Stimulated activated naive CD4-positive, alpha-beta T cell treated with Interleukin-2 at 50 U/mL for 16 hours (primary cell): Measurements from ENCODE around the gene STOML3.

ENCODE experiments used
- DNase-seq: peaks from one replicate; lab custom pipeline; 2025; lab: John Stamatoyannopoulos, UW

STOML3 gene

DNA sequence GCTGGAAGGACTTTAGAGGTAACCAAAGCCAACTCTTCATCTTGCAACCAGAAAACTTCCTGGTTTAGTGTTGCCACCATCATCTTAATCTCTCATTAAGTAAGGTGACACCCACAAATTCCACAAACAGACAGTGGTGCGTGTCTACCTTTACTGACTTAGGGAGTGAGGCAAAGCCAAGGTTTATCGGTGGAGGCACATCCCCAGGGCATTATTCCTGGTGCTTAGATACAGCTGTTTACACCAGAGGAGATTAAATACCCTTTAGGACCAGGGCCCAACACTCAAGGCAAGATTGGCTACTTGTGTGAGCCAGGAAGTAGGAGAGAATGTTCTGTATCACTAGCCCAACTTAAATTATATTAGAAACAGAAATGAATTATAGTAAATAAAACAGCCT is 9.5 kb downstream of the STOML3 start:
- DNase-seq = no peak

DNA sequence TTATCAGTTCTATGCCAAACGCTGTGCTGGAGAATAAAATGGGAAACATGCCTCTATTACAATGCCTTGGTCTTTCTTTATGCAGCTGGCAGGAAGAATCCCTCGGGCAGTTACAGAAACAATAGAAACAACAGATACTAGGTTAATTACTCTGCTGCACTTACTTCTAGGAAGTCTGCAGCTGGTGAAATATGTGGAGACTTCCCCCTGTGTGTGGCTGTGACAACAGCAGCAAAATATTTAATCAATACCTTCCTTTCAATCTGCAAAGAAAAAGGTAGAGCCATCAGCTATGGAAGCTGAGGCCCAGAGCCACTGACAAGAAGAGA is 9.9 kb downstream of the STOML3 start:
- DNase-seq = no peak

DNA sequence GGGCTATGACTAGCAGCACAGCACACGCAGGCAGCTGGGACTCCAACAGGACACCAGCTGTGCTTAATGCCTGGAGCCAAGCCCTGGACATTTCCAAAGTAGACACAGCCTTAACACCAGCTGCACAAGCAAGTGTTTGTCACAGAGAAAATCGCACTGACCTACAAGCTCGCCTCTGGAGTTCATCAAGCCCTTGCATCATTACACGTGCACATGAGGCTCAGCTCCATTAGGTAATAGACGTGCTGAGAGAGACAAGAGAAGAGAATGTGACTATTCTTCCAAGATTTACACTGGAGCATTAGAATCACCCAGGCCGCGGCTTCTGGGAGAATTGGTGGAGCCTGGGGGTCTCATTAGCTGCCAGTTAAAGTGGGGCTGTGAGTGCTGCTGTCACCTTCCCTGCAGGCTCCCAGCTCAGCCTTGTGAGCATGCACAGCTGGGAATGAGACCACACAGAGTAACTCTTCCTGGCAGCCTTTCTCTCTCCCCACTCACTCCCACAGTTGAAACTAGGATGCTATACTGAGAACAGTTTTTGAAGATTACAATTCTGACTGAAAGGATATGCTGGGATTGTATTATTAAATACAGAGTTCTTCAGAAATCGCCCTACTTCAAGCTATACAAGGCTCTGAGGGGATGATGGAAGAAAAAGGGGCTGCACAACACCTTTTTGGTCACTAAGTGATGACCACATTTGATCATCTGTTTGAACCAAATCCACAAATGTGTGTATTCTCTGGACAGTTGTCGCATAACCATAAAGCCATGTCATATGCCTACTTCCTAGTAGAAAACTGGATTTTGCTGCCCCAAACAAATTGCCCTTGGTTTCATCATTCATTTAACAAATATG is 10.5 kb downstream of the STOML3 start:
- DNase-seq = no peak

DNA sequence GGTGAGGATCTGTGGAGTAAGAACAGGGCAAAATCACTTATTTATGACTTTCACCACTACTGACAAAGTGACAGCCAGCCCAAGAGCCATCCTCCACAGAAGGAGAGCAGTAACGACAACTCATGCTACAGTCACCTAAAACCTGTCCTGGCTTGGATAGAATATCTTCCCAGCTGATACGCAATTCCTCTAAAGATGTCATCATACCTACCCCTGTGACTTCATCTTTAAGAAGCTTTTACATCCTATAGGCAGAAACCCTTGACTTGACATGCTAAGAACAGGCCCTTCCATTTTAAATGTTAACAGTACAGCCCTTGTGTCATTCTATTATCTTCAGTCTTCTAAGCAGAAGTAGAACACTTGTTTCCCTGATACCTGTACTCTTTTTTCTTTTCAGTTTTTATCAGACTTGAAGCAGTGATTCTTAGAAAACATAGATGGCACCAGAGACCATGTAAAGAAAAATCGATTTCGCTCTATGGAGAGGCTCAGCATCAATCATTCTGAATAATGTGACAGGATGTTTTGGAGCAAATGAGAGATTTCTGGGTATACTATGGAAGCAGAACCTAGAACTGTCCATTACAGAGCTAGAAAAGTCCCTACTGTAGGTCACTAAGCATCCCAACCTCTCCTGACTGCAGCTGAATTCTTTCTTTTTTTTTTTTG is 20.1 kb downstream of the STOML3 start:
- no peak for DNase-seq

DNA sequence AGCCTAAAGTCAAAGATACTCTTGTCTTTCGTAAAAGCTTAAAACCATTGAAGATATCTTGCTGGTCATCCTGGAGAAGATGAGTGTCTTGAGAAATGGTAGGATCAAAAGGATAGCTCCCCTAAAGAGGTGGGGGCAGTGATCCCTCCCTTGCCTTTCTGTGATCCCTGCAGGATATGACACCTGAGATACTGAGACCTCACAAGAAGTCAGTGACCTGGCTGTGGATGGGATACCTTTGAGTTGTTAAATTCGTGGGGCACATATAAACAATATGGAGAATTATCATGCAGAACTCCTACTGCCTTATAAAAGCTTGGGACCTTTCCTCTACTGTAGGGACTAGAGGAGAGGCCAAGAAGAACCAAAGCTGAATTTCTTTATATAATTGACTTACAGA is 21.4 kb downstream of the STOML3 start:
- no peak for DNase-seq

DNA sequence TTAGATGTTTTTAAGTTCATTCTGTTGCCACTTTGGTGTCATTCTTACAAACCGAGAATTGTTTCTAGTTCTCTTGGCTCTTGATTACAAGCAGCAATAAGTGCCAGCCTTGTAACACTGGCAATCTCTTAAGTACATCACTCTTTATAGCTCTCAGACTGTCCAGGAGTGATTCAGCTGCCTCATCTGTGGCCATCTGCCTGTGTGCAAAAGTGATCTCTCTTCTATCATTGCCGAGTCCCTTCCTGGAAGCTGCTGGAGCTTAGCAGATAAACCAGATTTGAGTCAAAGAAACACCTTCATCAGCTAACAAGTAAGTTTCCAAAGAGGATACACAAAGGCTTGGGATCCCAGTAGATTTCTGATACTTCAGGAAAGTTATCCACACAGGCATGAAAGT is 23.2 kb downstream of the STOML3 start:
- DNase-seq = no peak

DNA sequence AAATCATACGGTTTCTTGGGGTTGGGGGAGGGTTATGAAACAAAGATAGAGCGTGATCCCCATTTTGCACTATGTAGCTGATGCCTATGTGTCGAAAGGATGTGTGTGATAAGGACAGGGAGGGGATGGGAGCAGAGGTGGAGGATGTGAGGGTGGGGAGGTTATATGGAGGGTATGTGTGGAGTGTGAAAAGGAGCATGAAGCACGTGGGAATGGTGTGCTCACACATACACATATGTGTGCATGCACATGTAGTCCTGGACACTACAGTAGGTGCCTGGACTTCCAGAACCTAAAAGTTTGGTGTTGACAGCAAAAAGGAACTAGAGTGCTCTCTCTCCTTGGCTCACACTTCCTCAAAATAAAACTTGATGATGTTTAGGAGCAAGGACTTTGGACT is 25.4 kb downstream of the STOML3 start:
- DNase-seq = no peak

DNA sequence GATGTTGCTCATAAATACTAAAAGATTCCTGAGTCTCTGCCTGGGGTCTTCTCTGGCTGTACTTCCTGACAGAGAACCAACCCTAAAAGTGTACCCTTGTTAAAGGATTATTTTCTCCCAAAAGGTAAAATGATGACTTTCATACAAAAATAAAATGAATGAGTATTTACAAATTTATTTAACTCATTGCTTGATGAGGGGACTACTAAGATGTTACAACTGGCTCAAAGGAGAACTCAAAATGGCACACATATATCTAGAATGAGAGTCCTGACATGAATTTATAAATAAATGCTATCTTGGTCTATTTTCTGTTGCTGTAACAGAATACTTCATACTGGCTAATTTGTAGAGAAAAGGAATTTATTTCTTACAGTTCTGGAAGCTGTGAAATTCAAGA is 30.5 kb downstream of the STOML3 start:
- DNase-seq = no peak

DNA sequence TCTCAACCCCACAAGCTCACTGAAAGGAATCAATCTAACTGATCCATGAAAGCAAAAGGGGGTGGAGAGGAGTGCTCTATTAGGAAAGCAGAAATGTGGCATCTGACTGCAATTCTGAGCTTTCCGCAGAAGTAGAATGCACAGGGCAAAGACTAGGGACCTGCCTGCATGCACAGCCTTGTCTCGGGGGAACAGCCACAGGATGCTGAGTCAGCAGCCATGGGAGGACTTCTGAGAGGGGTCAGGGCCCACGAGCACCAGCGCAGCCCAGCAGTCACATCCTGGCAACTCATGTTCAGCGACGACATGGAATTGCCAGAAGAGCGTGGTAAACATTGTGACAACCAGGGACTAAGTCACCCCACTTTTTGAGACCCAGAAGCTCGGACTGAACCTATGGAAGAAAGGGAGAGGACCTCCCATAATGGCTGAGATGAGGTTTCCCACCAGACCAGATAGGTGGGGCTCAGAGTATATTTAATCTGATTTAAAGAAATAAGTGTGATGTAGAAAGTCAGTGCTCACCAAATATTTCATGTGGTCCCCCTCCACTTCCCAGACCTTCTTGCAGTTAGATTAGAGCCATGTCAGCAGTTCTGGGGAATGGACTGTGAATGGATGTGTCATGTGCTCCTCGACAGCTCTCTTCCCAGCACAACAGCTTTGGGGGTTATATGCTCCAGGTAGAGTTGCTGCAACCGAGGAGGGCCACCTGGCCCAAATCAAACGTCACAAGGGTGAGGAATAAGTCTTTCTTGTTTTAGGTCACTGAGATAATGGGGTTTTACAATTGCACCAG is 32.6 kb downstream of the STOML3 start:
- DNase-seq = no peak

DNA sequence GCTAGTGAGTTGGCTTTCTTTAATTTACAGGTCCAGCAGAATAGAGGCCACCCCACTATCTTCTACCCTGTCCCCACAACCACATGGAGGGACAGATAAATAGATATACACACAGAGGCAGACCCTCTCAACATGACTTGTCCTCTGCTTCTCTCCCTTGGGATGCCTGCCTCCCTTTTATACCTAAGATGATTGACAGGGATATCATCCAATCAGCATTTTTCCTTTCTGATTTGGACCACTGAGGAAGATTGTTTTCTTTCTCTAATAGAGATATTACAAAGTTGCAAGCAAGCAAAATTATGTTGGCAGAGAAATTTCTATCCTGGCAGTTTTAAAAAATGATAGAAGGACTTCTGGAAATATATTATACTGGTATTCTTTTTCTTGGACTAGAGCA is 35.8 kb downstream of the STOML3 start:
- DNase-seq = no peak

DNA sequence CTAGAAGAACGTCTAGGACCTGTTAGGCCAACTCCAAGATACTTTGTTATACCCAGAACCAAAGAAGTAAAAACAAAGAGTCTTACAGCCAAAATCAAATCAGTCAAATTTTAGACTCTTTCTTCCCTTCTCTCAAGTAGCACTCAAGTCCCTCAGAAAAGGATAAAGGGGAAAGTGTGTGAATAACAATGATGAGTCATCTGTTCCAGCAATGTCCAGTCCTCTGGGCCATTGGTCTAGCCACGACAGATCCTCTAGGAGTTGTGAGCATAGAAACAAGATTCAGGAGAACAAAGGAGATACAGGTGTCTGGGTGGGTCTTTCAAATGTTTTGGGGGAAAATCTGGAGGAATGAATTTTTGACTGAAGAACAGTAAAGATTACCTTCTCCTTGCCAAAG is 36.3 kb downstream of the STOML3 start:
- no peak for DNase-seq

DNA sequence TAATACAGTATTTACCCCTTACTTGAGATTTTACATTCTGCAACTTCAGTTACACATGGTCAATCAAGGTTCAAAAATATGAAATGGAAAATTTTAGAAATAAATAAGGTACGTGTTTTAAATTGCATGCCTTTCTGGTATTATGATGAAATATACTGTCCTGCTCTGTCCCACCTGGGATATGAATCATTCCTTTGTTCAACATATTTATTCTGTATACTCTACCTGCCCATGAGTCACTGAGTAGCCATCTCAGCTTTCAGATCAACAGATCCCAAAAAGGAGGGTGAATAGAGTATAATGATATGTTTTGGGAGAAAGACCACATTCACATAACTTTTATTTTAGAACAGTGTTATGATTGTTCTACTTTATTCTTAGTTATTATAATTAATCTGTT is 37.8 kb downstream of the STOML3 start:
- no peak for DNase-seq

DNA sequence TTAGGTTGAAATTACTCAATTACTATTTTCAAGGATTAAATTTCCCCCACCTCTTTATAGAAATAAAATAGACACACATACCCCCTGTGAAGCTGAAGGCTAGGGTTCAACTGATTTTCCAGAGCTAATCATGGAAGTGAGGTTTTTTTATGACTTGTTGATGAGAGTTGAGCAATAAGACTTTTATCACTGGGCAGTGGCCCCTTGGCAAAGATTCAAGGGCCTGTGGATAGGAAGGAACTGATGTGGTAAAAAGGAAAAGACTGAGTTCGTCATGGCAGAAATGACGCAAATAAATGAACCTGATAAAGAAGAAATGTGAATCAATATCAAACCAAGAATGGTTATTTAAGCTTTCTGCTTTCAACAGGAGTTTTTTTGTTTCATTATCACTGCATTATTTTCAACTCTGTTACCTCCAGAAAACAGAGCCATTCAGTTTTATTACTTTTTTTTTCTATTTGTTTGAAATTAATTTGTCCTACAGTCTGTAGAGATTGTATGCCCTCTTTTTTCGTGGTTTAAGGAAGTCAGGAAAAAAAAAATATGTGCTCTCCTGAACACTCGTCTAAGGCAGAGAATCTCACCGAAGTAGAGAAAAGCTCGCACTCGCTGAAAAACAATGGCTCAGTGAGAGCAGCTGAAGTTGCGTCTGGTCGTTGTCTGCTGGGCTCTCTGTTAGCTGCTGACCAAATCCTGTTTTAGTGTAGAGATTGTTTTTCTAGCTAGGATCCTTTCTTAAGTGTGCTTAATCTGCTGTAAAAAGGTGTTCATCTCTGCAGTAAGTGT is 38.9 kb downstream of the STOML3 start:
- DNase-seq = no peak

DNA sequence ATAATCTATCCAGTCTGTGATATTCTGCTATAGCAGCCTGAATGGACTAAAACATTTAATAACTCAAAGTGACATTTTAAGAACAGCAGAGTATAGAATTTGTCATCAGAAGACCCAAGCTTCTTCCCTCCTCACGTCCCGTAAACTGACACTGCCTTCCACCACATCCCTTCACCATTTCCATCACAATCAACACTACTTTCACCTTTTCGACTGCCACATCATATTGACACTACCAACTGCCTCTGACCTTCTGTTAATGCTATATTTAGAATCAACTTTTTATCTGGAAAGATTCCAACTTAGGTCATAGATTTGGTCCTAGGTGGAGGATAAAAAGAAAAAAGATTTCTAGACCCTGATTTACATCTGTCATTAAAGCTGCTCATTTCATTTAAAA is 39.6 kb downstream of the STOML3 start:
- DNase-seq = no peak

DNA sequence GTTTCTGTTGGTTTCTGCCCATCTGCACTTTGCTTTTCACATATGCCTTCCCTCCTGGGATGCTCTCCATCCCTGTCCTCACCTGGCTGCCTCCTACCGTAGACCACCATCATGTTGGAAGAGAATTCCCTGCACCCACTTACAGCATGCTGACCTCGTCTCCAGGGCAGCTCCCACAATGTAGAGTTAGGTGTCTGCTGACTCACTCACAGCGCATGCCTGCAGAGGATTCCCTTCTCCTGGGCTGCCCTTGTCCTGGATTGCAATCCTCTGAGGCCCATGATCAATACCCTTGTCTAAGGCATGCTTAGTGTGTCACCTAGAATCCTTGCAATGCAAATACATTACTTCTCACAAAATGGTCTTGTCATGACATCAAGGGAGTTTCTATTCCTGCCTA is 43.6 kb downstream of the STOML3 start:
- no peak for DNase-seq

DNA sequence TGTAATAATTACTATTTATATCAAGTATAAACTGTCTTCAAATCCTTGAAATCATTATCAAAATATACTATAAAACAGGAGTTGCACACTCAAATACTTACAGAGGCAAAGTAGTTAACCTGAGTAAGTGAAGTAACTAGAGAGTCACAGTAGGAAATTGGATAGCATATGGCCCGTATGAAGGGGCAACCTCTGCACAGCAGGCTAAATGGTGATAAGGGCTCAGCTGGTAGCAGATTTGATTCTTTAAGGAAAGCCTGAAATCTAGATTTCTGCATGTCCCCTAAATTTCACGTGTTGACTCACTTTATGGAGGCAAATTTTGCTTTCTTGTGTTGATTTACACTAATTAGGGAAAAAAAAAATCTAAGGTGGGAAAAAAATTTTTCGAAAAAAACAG is 46.4 kb downstream of the STOML3 start:
- DNase-seq = no peak

DNA sequence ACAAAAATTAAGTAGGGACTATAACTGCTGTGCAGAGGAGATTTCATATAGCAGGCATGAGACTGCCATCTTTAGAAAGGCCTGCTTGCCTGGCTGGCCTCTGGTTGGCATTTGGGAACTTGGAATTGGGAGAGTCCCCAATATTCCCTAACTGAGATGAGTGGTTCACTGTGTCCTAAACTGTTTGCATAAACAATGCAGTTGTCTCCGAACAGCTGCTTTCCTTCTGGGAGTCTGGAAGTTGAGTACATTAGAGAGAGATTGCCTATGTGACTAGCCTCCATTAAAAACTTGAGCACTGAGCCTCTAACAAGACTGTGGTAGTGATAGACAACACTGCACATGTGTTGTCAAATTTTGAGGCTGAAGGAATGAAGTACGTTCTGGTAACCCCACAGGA is 47.4 kb downstream of the STOML3 start:
- DNase-seq = no peak

DNA sequence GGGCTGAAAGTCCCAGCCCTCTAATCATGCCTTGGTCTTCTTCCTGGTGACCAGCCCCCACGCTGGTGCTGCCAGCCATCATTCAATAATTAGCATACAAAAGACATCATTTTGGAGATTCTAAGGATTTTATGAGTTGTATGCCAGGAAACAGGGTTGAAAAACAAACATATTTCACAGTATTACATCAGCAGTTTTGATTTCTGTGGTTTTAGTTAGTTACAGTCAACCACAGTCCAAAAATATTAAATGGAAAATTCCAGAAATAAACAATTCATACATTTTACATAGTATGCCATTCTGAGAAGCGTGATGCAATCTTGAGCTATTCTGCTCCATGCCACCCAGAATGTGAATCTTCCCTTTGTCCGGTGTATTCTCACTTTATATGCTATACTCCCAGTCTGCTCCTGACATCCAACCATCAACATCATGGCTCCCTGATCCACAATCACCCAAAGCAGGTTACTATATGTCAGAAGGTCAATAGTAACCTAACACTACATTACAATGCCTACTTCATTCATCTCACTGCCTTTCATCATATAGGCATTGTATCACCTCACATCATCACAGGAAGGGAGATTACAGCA is 49.2 kb downstream of the STOML3 start:
- no peak for DNase-seq

DNA sequence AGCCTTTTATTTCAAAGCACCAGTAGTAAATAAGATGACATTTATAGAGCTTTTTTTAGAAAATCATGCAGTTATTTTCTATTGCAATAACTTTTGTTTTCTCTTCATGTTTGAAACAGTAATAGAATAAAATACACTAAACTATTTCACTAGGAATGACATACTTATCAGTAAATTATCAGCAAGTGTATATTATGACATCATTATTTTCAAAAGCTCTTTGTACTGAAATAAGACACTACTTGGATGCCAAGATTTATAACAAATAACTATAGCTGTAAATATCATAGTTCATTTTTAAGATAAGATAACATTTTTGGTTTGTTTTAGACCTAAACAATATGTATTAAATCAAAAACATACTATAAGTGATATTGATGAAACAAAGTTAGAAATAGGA is 56.8 kb downstream of the STOML3 start:
- no peak for DNase-seq

DNA sequence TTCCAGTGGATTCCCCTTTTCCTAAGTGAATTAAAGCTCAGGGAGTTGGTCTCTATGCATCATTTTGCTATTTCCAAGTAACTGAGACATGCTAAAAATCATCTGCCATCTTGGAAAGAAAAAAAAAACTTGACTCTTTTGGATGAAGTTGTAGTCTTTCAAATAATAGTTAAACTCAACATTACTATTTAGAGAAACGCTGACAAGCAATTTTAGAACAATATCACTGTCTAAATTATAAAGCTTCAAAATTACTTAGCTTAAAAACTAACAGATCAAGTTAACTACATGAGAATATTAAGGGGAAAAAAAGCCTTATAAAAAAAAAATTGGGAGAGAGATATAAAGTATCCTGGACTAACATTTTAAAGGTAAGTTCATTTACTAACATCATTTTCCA is 68.5 kb downstream of the STOML3 start:
- DNase-seq = no peak

DNA sequence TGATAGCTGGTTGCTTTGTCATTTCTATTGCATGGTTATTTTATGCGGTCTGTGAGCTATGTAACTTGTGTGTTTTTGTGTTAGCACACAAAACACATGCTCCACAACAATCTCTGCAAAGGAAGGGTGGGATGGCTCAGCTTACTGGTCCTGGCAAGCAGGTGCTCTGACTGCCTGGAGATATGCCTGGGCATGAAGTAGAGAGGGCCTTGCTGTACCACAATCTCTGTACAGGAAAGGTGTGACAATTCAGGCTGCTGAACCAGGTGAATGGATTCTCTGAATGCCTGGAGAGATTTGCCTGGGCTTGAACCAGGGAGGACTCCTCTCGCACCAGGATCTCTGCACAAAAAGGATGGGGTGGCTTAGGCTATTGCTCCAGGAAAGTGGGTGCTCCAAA is 69.5 kb downstream of the STOML3 start:
- no peak for DNase-seq
